Loucy (cell line): ENCODE measurements around the gene FRMD4A.

Experiments
- CTCF ChIP-seq: fragments of 200-600 bp; sonication (generic); conservative IDR thresholded peaks from 2 replicates; pipeline ENCODE4 v1.5.1; 2014; ENCODE audit warnings: mild to moderate bottlenecking, antibody characterized with exemption, low read length
- EZH2phosphoT487 ChIP-seq: fragments of 200-600 bp; IDR thresholded peaks from 2 replicates; pipeline ENCODE4 v1.6.1; 2018; ENCODE audit warnings: antibody characterized with exemption, mild to moderate bottlenecking, moderate library complexity, borderline replicate concordance

GRCh38 chr10:13794992-13795612, 535.6 kb downstream of the FRMD4A start:
- no peak for TF ChIP-seq CTCF
- no peak for TF ChIP-seq EZH2phosphoT487
